Measurements from ENCODE around the gene ITPRIP.

Gene ITPRIP

GRCh38 chr10:104273899-104274575, 64.2 kb downstream of the ITPRIP start:
- TF ChIP-seq, protein P1, sequence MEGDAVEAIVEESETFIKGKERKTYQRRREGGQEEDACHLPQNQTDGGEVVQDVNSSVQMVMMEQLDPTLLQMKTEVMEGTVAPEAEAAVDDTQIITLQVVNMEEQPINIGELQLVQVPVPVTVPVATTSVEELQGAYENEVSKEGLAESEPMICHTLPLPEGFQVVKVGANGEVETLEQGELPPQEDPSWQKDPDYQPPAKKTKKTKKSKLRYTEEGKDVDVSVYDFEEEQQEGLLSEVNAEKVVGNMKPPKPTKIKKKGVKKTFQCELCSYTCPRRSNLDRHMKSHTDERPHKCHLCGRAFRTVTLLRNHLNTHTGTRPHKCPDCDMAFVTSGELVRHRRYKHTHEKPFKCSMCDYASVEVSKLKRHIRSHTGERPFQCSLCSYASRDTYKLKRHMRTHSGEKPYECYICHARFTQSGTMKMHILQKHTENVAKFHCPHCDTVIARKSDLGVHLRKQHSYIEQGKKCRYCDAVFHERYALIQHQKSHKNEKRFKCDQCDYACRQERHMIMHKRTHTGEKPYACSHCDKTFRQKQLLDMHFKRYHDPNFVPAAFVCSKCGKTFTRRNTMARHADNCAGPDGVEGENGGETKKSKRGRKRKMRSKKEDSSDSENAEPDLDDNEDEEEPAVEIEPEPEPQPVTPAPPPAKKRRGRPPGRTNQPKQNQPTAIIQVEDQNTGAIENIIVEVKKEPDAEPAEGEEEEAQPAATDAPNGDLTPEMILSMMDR (IDR thresholded peaks at IDR 0.05; ENCODE audit: low read depth, low read length): no peak
- no peak overlapping the region for H3K4me3 ChIP-seq (ENCODE audit: low read depth, low read length)

GRCh38 chr10:104273286-104273685, 65.0 kb downstream of the ITPRIP start:
- H3K4me3 ChIP-seq (ENCODE audit: low read depth, low read length): no peak overlapping the region
- TF ChIP-seq, protein P1 (IDR thresholded peaks at IDR 0.05; ENCODE audit: low read depth, low read length): no peak

DNA sequence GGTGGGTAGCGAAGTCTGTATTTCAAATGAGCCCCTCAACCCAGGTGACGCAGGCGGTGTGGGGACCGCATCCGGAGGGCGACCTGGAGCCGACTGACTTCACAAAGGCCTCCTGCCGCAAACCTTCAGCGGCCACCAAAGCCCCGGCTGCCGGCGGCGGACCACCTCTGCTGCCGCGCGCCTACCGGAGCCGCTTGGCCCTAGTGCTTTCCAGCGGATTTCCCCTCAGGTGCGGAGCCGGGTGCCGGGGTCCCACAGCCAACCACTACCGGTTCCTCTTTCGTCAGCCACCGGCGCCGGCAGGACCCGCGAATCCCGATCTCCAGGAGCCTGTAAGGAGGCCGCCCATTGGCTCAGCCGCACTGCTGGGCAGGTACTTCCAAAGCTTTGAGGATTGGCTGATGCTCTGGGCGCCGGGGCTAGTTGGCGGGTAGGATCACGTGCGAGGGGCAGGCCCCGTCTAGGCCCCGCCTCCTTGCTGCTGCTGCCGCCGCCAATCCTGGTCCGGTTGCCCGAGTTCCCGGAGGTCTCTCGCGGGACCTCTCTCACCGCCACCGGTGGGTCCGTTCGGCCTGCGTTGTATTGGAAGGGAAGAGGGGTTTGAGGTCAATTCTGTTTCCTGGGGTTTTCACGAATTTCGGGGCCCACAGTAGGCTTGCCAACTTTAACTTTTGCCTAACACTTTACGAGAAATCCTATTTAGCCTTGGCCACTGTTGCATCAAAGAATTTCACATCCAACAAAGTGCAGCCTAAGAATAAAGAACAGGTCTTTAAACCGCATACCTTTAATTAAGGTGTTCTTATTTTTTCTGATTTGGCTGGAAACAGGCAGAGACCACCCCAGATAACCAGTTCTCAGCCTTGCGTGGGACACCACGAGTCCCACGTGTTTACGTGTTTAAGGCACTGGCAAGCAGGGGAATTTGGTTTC, 69.3 kb downstream of the ITPRIP start, which contains the start of gene GSTO2:
GSTO2 (plus strand) TSS at position 472 of the 933 bp plus-strand sequence. CDS start 5,732 bp downstream, outside the sequence.
- no peak within 1 kb of the TSS for H3K4me3 ChIP-seq (ENCODE audit: low read depth, low read length)

DNA sequence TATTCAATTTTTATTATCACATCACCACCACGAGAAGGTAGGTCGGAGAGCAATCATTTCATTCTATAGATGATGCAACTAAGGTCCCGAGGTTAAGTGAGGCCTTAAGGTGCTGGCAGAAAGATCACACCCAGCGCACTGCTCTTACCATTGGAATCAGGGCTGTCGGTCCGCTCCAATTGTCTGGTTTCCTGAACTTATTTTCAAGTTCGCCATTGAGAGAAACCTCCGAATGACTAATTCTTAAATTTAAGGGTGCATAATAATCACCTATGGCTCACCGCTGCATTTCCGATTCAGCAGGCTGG, 69.9 kb downstream of the ITPRIP start:
- TF ChIP-seq, protein P1 (IDR thresholded peaks at IDR 0.05; ENCODE audit: low read depth, low read length): no peak
- no peak overlapping the region for H3K4me3 ChIP-seq (ENCODE audit: low read depth, low read length)

More for the DNA sequence above, 69.3 kb downstream of the ITPRIP start, which contains the start of gene GSTO2:
- TF ChIP-seq, protein P1 (IDR thresholded peaks at IDR 0.05; ENCODE audit: low read depth, low read length): no peak

DNA sequence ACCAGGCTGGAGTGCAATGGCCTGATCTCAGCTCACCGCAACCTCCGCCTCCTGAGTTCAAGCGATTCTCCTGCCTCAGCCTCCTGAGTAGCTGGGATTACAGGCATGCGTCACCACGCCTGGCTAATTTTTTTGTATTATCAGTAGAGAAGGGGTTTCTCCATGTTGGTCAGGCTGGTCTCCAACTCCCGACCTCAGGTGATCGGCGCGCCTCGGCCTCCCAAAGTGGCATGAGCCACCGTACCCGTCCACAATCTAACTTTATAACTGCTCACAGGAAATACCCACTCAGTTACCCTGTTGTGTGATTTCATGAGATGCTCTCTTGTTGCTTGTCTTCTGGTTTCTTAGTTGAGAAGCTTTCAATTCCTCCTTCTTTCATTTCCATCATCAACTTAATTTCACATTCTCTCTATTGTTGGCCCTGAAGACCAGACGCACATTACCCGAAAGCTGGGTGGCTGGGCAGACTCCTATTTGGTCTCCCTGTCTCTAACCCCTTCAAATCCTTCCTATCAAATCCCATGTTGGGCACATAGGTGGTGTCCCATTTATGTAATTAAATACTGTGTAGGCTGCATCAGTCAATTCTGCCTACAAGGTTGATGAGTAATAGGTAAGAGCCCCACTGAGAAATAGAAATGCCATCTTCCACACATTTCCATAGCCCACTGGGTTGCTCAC, 70.4 kb downstream of the ITPRIP start:
- H3K4me3 ChIP-seq (ENCODE audit: low read depth, low read length): no peak overlapping the region
- TF ChIP-seq, protein P1 (IDR thresholded peaks at IDR 0.05; ENCODE audit: low read depth, low read length): no peak

- H3K4me3 ChIP-seq (ENCODE audit: low read depth, low read length): no peak overlapping the region
- TF ChIP-seq, protein P1 (IDR thresholded peaks at IDR 0.05; ENCODE audit: low read depth, low read length): no peak
Measured at GRCh38 chr10:104264783-104265182, 73.5 kb downstream of the ITPRIP start.
